Activated CD4-positive, CD25-positive, alpha-beta regulatory T cell treated with anti-CD3 and anti-CD28 coated beads, Interleukin-2, amount 50 U/mL, for 16 hours (primary cell): ENCODE results near the gene OXLD1.
"Not testable (repeated sequence)": the region's sequence is repeated elsewhere in the genome, so short reads cannot be mapped to it uniquely, and the experiment has no call there.

ENCODE experiments used
- DNase-seq: peaks from one replicate; pipeline ENCODE4 v3.0.0-alpha.2; 2020; ENCODE audit warnings: low read depth, low spot score

Gene OXLD1

GRCh38 chr17:81683584-81684441 is 17.4 kb upstream of the OXLD1 start, which contains the start of the genes ARL16 and HGS:
Gene ARL16 (minus strand): TSS chr17:81683797. CDS start chr17:81683753, 44 bp downstream.
Gene HGS (plus strand): TSS chr17:81684011. CDS start chr17:81684067, 56 bp downstream.
- DNase-seq: peak; percentile 95

- DNase-seq: no peak
Measured at GRCh38 chr17:81683208-81683583, 16.8 kb upstream of the OXLD1 start.

DNA sequence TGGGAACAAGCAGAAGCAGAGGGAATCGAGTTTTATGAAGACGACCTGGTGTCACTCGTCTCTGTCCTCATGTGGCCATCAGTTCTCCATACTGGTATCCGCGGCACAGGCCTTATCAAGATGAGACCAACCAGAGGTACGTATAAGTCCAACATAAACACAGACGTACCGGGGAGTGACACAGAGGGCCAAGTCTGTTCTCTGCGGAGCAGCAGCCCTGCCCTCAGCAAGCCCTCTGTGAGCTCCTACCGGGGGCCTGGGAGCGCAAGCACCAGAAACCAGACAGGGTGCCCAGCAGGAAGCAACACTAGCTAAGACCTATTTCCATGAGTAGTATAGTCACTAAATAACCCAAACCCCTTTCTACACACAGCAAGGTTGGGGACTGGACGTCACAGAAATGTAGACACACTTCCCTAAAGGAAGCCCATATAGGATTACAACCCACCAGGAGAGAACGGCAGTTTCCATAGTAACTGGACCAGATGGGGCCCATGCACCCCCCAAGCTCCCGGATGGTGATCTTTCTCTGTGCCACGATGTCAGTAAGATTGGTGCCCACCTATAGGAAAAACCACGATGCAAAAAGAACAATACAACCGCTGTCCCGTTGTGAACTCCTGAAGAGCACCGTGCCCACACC is 16.3 kb upstream of the OXLD1 start:
- no peak for DNase-seq

DNA sequence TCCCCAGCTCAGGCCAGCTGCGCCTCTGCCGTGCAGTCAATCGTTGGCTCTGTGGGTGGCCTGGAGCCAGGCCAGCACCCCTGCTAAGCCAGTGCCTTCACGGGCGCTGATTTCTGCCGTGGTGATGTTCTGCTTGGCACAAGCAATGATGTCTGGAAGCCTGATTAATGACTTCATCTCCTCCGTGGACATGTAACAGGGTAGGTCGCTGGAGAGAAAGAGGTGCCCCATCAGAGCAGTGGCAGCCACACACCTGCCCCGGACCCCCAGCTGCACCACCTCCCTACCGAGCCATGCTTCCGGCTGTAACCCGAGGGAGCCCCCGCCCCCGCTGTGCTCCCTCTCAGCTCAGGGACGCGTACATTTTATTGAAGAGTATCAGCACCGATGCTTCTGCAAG is 15.3 kb upstream of the OXLD1 start:
- DNase-seq: no peak

DNA sequence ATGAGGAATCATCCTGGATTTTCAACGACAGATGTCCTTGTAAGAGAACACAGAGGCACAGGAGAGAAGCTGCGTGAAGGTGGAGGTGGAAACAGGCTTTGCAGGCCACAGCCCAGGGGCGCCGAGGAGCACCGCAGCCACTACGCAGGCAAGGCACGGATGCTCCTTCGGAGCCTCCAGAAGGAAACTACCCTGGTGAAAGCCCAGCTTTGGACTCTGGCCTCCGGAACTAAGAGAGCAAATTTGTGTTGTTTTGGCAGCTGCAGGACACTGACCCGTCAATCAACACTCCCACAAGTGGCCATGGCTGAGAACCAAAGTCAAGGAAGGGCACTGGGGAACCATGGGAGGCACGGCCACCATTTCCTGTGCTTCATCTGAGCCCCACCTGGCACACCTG is 13.7 kb upstream of the OXLD1 start:
- no peak for DNase-seq

GRCh38 chr17:81676906-81677305 is 10.5 kb upstream of the OXLD1 start:
- no peak for DNase-seq

DNA sequence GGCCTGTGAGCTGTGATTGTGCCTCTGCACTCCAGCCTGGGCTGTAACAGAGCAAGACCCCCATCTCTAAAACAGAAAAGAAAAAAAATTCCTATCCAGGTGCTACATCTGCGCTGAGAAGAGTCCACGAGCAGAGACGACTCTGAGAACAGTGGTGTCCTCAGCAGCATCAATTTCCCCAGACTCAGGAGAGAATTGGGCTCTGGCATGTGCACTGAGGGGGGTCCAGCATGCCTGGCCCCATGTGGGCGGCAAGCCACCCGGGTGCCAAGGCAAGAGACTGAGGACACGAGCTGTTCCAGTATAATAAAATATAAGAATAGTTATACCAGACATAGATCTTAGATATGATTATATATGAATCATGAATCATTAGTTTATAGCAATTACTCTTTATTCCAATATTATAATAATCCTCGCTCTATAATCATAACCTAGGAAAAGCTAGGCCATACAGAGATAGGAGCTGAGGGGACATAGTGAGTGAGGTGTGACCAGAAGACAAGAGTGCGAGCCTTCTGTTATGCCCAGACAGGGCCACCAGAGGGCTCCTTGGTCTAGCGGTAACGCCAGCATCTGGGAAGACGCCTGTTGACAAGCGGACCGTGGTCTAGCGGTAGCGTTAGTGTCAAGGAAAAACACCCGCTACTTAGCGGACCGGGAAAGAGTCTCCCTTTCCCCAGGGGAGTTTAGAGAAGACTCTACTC is 9.3 kb upstream of the OXLD1 start:
- not testable (repeated sequence) for DNase-seq

- no peak for DNase-seq
Measured at GRCh38 chr17:81673561-81674258, 7.3 kb upstream of the OXLD1 start.

GRCh38 chr17:81672954-81673353 is 6.5 kb upstream of the OXLD1 start:
- DNase-seq: no peak

DNA sequence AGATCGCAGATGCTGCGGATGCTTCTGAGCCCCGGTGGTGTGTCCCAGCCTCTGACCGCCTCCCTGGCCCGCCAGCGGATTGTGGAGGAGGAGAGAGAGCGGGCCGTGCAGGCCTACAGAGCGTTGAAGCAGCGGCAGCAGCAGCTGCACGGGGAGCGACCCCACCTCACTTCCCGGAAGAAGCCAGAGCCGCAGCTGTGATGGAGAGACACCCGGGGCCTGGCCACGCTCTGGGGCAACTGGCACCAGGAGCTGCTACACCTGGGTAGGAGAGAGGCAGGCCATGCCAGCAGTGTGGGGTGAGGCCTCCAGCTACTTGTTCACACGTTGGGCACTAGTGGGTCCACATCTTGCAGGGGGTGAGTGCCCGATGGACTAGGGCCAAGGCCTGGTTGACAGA is 6.1 kb upstream of the OXLD1 start:
- DNase-seq: no peak

- DNase-seq: no peak
Measured at GRCh38 chr17:81667754-81668153, 1.3 kb upstream of the OXLD1 start.

DNA sequence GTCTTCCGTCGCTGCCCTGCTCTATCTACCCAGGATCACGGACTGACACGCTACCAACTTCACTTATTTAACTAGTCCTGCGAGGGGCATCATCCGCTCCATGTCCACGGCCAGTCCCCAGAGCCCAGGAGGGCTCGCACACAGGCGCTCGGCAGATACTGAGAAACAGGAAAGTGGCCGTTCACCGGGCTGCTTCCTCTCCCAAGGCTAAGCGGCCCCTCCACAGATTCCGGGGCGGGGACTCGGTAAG is 388 bp downstream of the OXLD1 start:
- no peak for DNase-seq

- DNase-seq: no peak
Measured at GRCh38 chr17:81665205-81666091, 957 bp downstream of the OXLD1 start.

GRCh38 chr17:81664051-81664470 is 2.3 kb downstream of the OXLD1 start:
- no peak for DNase-seq

- no peak for DNase-seq
Measured at GRCh38 chr17:81662002-81662401, 4.4 kb downstream of the OXLD1 start.

GRCh38 chr17:81660441-81660840 is 6.0 kb downstream of the OXLD1 start:
- no peak for DNase-seq

GRCh38 chr17:81659038-81659437 is 7.4 kb downstream of the OXLD1 start:
- no peak for DNase-seq

DNA sequence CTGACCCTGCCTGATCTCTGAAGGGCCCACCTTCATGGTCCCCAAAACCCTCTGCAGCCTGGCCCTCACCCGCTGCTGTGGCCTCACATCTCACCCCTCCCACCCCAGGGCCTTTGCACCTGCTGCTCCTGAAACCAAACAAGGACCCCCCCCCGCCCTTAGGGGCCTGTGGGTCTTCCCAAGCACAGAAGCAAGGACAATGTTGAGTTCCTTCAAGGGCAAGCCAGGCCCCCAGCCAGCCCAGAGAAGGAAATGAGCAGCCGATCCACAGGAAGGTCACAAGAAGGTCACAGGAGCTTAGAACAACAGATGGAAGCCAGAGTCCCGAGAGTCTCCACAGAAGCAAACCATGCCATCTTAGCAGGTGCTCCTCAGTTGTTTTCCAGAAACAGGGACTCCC is 9.6 kb downstream of the OXLD1 start:
- DNase-seq: no peak

- DNase-seq: no peak
Measured at GRCh38 chr17:81656118-81656743, 10.2 kb downstream of the OXLD1 start, which contains the start of gene PDE6G. Gene PDE6G (minus strand): TSS chr17:81656542. CDS start chr17:81653305, 3,237 bp downstream.

- DNase-seq: no peak
Measured at GRCh38 chr17:81655378-81656117, 10.9 kb downstream of the OXLD1 start.
